HL-60 (cell line): ENCODE data around the gene GFOD1.

ENCODE experiments used
- CTCF ChIP-seq: IDR thresholded peaks from one replicate; pipeline ENCODE4 v1.5.1; 2011; ENCODE audit warnings: low read length, control low read depth, inconsistent platforms; ENCODE audit not compliant: insufficient read depth
- REST ChIP-seq: IDR thresholded peaks from 2 replicates; pipeline ENCODE4 v1.6.1; 2012; ENCODE audit warnings: low read depth; ENCODE audit not compliant: insufficient replicate concordance
- SPI1 ChIP-seq: IDR thresholded peaks from 2 replicates; pipeline ENCODE4 v1.6.1; 2012; ENCODE audit warnings: low read depth, mild to moderate bottlenecking, borderline replicate concordance

GRCh38 chr6:13375360-13375878 is 112.0 kb downstream of the GFOD1 start:
- TF ChIP-seq CTCF (no peak), SPI1 (no peak), REST (no peak)
